Cardiac muscle cell (in vitro differentiated cells and primary cell): ENCODE data around the gene OCIAD2. TPM values are rescaled to one million over a fixed set of nuclear protein-coding genes. Genes with fewer than 3 reads are reported as not detected.
A peak's percentile ranks its signal among the peaks of the same experiment; 100 is the strongest.

Experiments
- DNase-seq, 2 donors: peaks; one replicate each; pipeline versions ENCODE4 v3.0.0 to v3.0.0-alpha.2; 2010 to 2017; ENCODE audit warnings: low read depth in 1 of 2, low spot score in 1 of 2
- H3K27ac ChIP-seq: fragments of 200-600 bp; sonication (generic); 2 replicates; pipeline ENCODE4 v1.5.1; 2016
- H3K27me3 ChIP-seq: fragments of 200-600 bp; sonication (generic); 2 replicates; pipeline ENCODE4 v1.6.0; 2016; ENCODE audit warnings: control low read depth
- H3K36me3 ChIP-seq: fragments of 200-600 bp; sonication (generic); 2 replicates; pipeline ENCODE4 v1.5.1; 2016; ENCODE audit warnings: control low read depth
- H3K4me1 ChIP-seq: fragments of 200-600 bp; sonication (generic); 2 replicates; pipeline ENCODE4 v1.8.1; 2017; ENCODE audit warnings: low read depth, mild to moderate bottlenecking, mixed run types
- H3K4me3 ChIP-seq: fragments of 200-600 bp; sonication (generic); 2 replicates; pipeline ENCODE4 v1.5.1; 2016; ENCODE audit warnings: mild to moderate bottlenecking
- H3K9me3 ChIP-seq: fragments of 200-600 bp; sonication (generic); 2 replicates; pipeline ENCODE4 v1.5.1; 2017; ENCODE audit warnings: low read depth, mild to moderate bottlenecking, control low read depth
- polyA plus RNA-seq: library from polyadenylated mRNA; unstranded; fragments of >200 nt; fragmentation: Nextera tagmentation; extraction: Ambion mirVana; gene quantifications from 2 replicates; pipeline ENCODE4 v1.2.1, GENCODE V29; 2016
- total RNA-seq: library from RNA; depleted of rRNA; stranded (reverse); fragments of >200 nt; gene quantifications from 2 replicates; pipeline ENCODE4 v1.2.3, GENCODE V29; 2016
- TF ChIP-seq, protein P1 (sequence below): IDR thresholded peaks from 2 replicates; pipeline ENCODE4 v1.5.1; 2012; ENCODE audit warnings: low read depth, mild to moderate bottlenecking, low read length

The OCIAD2 gene
- total and polyA plus RNA-seq, 2 experiments from 2014 or later = 14.5 to 88.0 TPM

DNA sequence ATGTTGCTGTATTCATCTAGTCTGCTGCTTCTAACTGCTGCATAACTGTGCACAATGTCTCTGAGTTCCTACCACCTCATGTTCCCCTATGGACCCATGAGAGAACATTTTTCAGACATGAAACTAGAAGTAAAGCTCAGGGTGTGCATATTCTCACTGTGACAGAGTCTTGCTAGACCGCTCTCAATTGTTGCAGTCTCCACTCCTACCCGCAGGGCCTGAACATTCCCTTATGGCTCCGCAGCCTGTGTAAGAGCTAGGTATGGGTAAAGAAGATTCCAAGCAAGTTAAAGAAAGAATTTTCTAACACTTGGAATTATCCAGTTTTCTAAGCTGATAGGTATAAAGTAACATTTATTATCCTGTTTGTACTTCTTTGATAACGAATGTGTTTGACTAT, 5.4 kb downstream of the OCIAD2 start:
- no peak overlapping the region for H3K27ac ChIP-seq
- no peak for DNase-seq
- H3K4me1 ChIP-seq = no peaks in the 10 kb centered on the region
- H3K36me3 ChIP-seq = no peaks in the 10 kb centered on the region
- no peaks in the 10 kb centered on the region for H3K27me3 ChIP-seq
- H3K9me3 ChIP-seq = no peaks in the 10 kb centered on the region
- H3K4me3 ChIP-seq = no peak overlapping the region
- TF ChIP-seq, protein P1, sequence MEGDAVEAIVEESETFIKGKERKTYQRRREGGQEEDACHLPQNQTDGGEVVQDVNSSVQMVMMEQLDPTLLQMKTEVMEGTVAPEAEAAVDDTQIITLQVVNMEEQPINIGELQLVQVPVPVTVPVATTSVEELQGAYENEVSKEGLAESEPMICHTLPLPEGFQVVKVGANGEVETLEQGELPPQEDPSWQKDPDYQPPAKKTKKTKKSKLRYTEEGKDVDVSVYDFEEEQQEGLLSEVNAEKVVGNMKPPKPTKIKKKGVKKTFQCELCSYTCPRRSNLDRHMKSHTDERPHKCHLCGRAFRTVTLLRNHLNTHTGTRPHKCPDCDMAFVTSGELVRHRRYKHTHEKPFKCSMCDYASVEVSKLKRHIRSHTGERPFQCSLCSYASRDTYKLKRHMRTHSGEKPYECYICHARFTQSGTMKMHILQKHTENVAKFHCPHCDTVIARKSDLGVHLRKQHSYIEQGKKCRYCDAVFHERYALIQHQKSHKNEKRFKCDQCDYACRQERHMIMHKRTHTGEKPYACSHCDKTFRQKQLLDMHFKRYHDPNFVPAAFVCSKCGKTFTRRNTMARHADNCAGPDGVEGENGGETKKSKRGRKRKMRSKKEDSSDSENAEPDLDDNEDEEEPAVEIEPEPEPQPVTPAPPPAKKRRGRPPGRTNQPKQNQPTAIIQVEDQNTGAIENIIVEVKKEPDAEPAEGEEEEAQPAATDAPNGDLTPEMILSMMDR = no peak

DNA sequence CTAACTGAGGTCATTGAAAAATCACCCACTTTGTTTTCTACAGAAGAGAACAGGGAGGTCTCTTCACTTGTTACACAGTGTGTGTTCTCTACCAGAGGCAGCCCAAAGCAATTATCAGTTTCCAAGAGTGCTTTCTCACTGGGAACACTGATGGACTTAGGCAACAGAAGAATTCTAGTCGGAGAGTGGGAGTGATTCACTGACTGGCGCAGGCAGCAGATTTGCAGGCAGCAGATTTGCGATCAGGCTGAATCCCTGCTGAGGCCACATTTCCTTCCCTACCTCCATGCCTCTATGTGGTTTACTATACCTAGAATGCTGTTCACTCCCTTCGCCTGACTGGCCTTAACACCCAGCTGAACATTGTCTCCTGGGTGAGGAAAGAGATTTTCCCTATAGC, 6.6 kb downstream of the OCIAD2 start:
- TF ChIP-seq, protein P1 = no peak
- Histone ChIP-seq H3K27me3 (no peaks in the 10 kb centered on the region), H3K4me3 (no peak overlapping the region), H3K4me1 (no peaks in the 10 kb centered on the region), H3K9me3 (no peaks in the 10 kb centered on the region), H3K36me3 (no peaks in the 10 kb centered on the region), H3K27ac (no peak overlapping the region)
- peak in 1 of 2 donors; percentile 83 for DNase-seq

DNA sequence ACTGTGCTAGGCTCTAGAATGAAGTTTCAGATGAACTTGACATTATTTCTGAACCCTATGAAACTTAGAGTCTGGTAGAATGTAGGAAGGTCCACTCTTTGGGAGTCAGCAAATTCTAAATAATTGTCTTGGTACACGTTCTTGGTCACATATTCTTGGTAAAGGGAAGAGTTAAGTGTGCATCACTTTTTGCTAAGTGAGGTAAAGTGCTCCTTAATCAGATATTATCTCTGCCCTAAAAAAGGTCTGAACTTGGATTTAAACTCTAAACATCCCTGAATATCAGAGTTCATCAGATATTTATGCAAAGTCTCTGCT, 7.2 kb downstream of the OCIAD2 start:
- Histone ChIP-seq H3K4me3 (no peak overlapping the region), H3K36me3 (no peaks in the 10 kb centered on the region), H3K4me1 (no peaks in the 10 kb centered on the region), H3K9me3 (no peaks in the 10 kb centered on the region), H3K27me3 (no peaks in the 10 kb centered on the region), H3K27ac (no peak overlapping the region)
- no peak for DNase-seq
- TF ChIP-seq, protein P1 = no peak

DNA sequence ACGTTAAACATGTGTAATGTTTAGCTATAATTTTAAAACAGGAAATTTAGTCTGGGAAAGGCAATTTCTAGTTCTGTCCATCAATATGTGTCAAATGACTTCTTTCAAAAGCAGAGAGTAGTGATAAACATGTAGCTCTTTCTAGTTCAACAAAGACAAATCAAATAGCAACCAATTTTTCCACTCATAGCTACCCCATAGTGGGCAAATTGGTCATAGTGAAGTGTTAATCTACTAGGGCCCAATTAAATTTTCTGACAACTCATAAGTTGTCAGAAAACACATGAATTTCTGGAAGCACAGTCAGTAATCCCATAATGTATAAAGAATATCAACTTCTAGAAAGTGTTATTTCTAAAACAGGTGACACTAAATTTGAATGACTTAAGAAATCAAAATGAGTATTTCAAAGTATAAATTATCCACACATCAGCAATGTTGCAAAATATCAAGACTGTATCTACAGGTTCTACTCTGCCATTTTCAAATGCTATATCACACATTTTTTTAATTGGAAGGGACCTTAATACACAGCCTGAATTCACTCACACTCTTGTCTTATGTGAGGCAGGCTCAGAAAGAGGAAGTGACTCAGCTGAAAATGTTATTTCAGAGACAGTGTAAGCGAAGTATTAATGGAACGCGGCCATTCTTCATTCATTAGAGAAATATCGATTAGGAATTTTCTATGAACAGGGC, 7.7 kb downstream of the OCIAD2 start:
- Histone ChIP-seq H3K4me1 (no peaks in the 10 kb centered on the region), H3K27ac (no peak overlapping the region), H3K36me3 (no peaks in the 10 kb centered on the region), H3K27me3 (no peaks in the 10 kb centered on the region), H3K9me3 (no peaks in the 10 kb centered on the region), H3K4me3 (no peak overlapping the region)
- DNase-seq = peak in 1 of 2 donors; percentile 38
- TF ChIP-seq, protein P1 = no peak

DNA sequence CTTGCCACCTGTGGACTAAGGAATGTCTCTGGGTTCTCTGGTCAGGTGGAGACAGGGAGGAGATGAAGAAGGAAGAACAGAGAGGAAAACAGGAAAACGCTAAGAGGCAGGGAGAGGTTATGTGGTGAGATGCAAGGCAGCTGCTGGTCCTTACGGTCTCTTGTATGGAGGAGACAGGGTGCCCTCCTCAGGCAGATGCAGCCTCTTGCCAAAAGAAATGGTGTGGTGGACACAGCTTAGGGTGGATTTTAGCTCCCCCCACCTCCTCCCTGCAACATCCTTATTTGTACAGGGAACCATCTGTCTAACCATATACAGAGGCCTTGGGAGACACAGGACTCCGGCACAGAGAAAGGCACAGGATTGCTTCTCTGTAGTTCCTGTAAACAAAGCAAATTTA, 9.7 kb downstream of the OCIAD2 start:
- no peak overlapping the region for H3K27ac ChIP-seq
- H3K4me3 ChIP-seq = no peak overlapping the region
- H3K9me3 ChIP-seq = no peaks in the 10 kb centered on the region
- H3K27me3 ChIP-seq = no peaks in the 10 kb centered on the region
- no peaks in the 10 kb centered on the region for H3K4me1 ChIP-seq
- no peak for DNase-seq
- TF ChIP-seq, protein P1 = no peak
- H3K36me3 ChIP-seq = no peaks in the 10 kb centered on the region
